GM19193 (cell line): ENCODE results near the gene MIB2.

Experiments used
- POLR2A ChIP-seq: IDR thresholded peaks from 4 replicates; pipeline ENCODE4 v1.6.1; 2011; ENCODE audit not compliant: insufficient read depth, insufficient read length; ENCODE audit errors: extremely low read depth

Gene MIB2

GRCh38 chr1:1669468-1670440, 54.5 kb downstream of the MIB2 start:
- no peak for TF ChIP-seq POLR2A

- no peak for TF ChIP-seq POLR2A
Observed at GRCh38 chr1:1670866-1671265, 55.6 kb downstream of the MIB2 start.

GRCh38 chr1:1671365-1672119, 56.2 kb downstream of the MIB2 start:
- TF ChIP-seq POLR2A, result no peak

- TF ChIP-seq POLR2A, result no peak
Observed at GRCh38 chr1:1672181-1672965, 57.1 kb downstream of the MIB2 start.

GRCh38 chr1:1677718-1678580, 62.6 kb downstream of the MIB2 start:
- peak; percentile 61 for TF ChIP-seq POLR2A

- TF ChIP-seq POLR2A, result peak; percentile 4
Observed at GRCh38 chr1:1678581-1679380, 63.5 kb downstream of the MIB2 start.
